GM06990 (cell line): Measurements from ENCODE around the gene LAMA3.

Source experiments
- DNase-seq: peaks from one replicate; pipeline ENCODE4 v3.0.0-alpha.2; 2011; ENCODE audit not compliant: insufficient read length; ENCODE audit errors: extremely low read depth
- H3K27me3 ChIP-seq: replicated peaks from 2 replicates; pipeline ENCODE4 v1.6.0; 2011; ENCODE audit warnings: low read length; ENCODE audit not compliant: control insufficient read depth, insufficient read depth
- H3K36me3 ChIP-seq: 2 replicates; pipeline ENCODE4 v1.5.1; 2011; ENCODE audit warnings: low read length; ENCODE audit not compliant: control insufficient read depth, insufficient read depth
- H3K4me3 ChIP-seq: replicated peaks from 2 replicates; pipeline ENCODE4 v1.5.1; 2011; ENCODE audit warnings: low read depth, mild to moderate bottlenecking, control low read depth, low read length
- TF ChIP-seq, protein P1 (sequence below): IDR thresholded peaks from 2 replicates; pipeline ENCODE4 v1.5.1; 2011; ENCODE audit warnings: low read length, control low read depth, mild to moderate bottlenecking, inconsistent platforms; ENCODE audit not compliant: insufficient read depth, poor library complexity, severe bottlenecking

The LAMA3 gene

DNA sequence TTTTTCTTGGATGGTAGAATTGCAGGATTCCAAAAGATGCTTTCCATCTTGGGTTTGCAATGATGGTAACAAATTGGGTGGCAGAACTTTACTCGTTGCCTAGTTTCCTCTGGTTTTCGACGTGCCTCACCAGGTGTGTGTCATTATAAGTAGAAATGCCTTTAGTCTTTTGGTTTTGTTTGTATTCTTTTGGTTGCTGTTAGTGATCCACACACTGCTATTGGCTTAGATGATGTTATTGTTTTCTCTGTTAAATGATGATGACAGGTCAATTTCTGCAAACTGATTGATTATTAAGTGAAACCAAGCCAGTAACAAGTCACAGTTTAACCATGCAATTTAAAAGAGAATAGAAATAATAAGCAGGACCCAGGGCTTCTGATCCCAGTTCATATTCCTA, 6.1 kb upstream of the LAMA3 start:
- no peaks in the 10 kb centered on the region for H3K27me3 ChIP-seq
- H3K36me3 ChIP-seq = no peaks in the 10 kb centered on the region
- TF ChIP-seq, protein P1, sequence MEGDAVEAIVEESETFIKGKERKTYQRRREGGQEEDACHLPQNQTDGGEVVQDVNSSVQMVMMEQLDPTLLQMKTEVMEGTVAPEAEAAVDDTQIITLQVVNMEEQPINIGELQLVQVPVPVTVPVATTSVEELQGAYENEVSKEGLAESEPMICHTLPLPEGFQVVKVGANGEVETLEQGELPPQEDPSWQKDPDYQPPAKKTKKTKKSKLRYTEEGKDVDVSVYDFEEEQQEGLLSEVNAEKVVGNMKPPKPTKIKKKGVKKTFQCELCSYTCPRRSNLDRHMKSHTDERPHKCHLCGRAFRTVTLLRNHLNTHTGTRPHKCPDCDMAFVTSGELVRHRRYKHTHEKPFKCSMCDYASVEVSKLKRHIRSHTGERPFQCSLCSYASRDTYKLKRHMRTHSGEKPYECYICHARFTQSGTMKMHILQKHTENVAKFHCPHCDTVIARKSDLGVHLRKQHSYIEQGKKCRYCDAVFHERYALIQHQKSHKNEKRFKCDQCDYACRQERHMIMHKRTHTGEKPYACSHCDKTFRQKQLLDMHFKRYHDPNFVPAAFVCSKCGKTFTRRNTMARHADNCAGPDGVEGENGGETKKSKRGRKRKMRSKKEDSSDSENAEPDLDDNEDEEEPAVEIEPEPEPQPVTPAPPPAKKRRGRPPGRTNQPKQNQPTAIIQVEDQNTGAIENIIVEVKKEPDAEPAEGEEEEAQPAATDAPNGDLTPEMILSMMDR = no peak
- no peak for DNase-seq
- H3K4me3 ChIP-seq = no peak overlapping the region

DNA sequence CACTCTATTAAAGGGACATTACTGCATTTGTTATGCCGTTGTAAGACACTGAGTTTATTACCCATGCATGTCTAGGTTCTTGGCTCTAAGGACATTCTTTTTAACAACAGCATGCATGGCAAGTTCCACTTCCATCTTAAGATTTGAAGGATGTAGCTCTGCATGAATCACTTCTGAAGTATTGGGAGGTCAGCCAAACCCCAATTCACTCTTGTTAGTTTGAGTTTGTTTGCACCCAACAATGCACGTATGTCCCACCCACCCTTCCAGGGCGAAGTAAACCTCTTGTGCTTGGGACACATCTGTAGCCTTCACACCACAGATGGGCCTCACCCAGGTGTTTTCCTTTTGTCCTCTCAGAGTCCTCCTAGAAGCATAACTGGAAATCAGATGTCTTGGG, 5.6 kb upstream of the LAMA3 start:
- Histone ChIP-seq H3K4me3 (no peak overlapping the region), H3K27me3 (no peaks in the 10 kb centered on the region), H3K36me3 (no peaks in the 10 kb centered on the region)
- no peak for DNase-seq
- TF ChIP-seq, protein P1 = no peak

DNA sequence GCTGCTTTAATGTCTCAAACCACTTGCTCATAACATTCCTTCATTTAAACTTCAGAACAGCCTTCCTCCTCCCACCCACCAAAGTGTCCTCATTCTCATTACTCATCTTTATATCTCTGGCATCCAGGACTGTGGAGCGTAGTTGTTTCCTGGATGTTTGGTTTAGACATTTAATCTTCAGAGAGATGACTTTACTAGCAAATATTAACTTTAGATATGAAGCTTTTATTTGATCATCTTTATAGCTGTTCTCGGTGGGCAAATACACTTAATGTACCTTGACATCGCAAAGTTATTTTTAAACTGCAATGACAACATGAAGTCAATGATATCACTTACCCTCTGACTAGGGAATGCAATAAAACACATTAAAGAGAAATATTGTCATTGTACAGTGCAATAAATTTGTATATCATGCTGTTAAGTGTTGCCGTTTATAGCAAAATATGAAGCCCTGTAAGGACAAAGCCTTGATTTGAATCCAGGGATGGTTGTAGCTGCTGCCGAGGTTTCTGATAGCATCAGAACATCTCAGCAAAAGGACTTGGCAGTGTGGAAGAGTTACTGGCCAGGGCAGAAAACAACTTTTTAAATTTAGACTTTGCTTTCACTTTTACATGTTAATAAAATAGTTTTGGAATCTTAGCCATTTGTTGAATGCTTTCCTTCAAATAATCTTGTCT, 4.6 kb upstream of the LAMA3 start:
- TF ChIP-seq, protein P1 = no peak
- no peak for DNase-seq
- Histone ChIP-seq H3K27me3 (no peaks in the 10 kb centered on the region; the same call in 1 of the 2 replicates), H3K36me3 (no peaks in the 10 kb centered on the region), H3K4me3 (no peak overlapping the region)

DNA sequence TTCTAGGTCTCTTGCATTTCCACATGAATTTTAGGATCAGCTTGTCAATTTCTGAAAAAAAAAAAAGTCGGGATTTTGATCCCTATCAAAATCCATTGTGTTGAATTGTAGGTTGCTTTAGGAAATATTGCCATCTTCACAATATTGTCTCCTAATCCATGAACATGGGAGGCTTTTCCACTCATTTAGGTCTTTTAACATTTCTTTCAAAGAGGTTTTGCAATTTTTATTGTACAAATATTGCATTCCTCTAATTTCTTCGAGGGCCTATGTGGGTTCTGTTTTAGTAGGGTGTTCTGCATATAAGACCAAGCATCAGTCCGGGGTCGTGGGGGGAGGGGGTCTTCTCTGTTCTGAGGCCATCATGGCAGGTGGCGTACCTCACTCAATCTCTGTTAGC, 725 bp upstream of the LAMA3 start:
- TF ChIP-seq, protein P1 = no peak
- DNase-seq = no peak
- Histone ChIP-seq H3K4me3 (no peak overlapping the region), H3K27me3 (no peaks in the 10 kb centered on the region; the same call in 1 of the 2 replicates), H3K36me3 (no peaks in the 10 kb centered on the region)

DNA sequence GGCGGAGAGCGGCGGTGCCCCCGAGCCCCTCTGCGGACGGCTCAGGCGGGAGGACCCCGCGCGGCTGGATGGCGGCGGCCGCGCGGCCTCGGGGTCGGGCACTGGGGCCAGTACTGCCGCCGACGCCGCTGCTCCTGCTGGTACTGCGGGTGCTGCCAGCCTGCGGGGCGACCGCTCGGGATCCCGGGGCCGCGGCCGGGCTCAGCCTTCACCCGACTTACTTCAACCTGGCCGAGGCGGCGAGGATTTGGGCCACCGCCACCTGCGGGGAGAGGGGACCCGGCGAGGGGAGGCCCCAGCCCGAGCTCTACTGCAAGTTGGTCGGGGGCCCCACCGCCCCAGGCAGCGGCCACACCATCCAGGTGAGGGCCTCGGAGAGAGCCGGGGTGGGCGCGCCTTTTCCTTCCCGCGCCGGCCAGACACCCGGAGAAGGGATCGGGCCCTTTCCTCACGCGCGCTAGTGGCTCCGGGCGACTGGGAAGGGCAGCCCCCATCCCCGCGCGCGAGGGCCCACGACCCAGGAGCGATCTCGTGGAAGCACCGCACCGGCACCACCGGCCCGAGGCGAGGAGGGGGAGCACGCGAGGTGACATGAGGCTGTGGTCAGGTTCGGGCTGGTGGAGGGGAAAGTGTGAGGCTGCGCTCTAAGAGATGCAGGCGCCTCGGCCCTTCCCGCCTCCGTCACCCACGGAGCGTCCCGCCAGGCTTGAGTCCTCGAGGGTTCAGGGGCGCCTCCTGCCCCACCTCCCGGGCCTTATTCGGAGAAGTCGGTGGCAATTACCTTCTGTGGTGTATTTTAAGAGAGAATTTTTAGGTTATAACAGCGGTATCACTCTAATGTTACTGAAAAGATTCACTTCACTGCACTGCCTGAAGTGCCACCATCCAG, 607 bp downstream of the LAMA3 start:
- H3K36me3 ChIP-seq = no peaks in the 10 kb centered on the region
- peak overlapping the region; percentile 27; the same call in 1 of the 2 replicates for H3K4me3 ChIP-seq
- TF ChIP-seq, protein P1 = no peak
- no peaks in the 10 kb centered on the region; the same call in 1 of the 2 replicates for H3K27me3 ChIP-seq
- no peak for DNase-seq
